Adrenal gland (tissue), 12 donors: ENCODE measurements around the gene HSPA13. TPM values are rescaled to one million over a fixed set of nuclear protein-coding genes. Genes with fewer than 3 reads are reported as not detected.
"Not testable (repeated sequence)": the region's sequence is repeated elsewhere in the genome, so short reads cannot be mapped to it uniquely, and the experiment has no call there.

Experiments
- DNase-seq, 7 donors: peaks; one replicate each; pipeline ENCODE4 v3.0.0-alpha.2; 2019 to 2020
- H3K27ac ChIP-seq, 5 donors: fragments of 200-600 bp; sonication (generic) in 4 of 5; 1 replicate in 3 of 5; 2 replicates in 2 of 5; pipeline versions ENCODE4 v1.5.1 to v1.8.0; 2016 to 2020; ENCODE audit warnings: mild to moderate bottlenecking in 1 of 5
- H3K27me3 ChIP-seq: fragments of 200-600 bp; 2 replicates; pipeline ENCODE4 v1.8.0; 2021
- H3K36me3 ChIP-seq, 2 donors: fragments of 200-600 bp; replicated peaks in 1 of 2; 1 replicate in 1 of 2; 2 replicates in 1 of 2; pipeline versions ENCODE4 v1.5.1 to v1.8.0; 2018 to 2022
- H3K4me1 ChIP-seq, 2 donors: fragments of 200-600 bp; replicated peaks in 1 of 2; 1 replicate in 1 of 2; 2 replicates in 1 of 2; pipeline versions ENCODE4 v1.5.1 to v1.8.0; 2018 to 2021
- H3K4me3 ChIP-seq, 4 donors: fragments of 200-600 bp; sonication (generic) in 3 of 4; one replicate each; pipeline ENCODE4 v1.5.1; 2016 to 2018
- H3K9me3 ChIP-seq, 3 donors: fragments of 200-600 bp; sonication (generic) in 1 of 3; replicated peaks in 1 of 3; 1 replicate in 2 of 3; 2 replicates in 1 of 3; pipeline versions ENCODE4 v1.5.1 to v1.8.0; 2016 to 2021
- POLR2A ChIP-seq, 2 donors: fragments of 450-650 bp; IDR thresholded peaks; one replicate each; pipeline ENCODE4 v1.6.1; 2017; ENCODE audit warnings: antibody characterized with exemption in 2 of 2, mild to moderate bottlenecking in 2 of 2, moderate library complexity in 1 of 2
- WGBS, 4 donors: extraction: QIAGEN DNeasy Blood & Tissue Kit in 2 of 4; methylation state at CpG; one replicate each; pipeline versions ENCODE4 v1.1.5 to v1.1.7; 2013 to 2017; 5-methylcytosine and 5-hydroxymethylcytosine counted together
- intact Hi-C, 2 donors: fragments of 100-400 bp; cut with DNase I; formaldehyde crosslinking; loops; one replicate each; pipeline versions ENCODE4 v1.14.1 to v1.15.0; 2022 to 2023
- polyA plus RNA-seq, 3 donors: library from polyadenylated mRNA; stranded (reverse); fragments of 200-250 nt in 2 of 3; fragments of 350-450 nt in 1 of 3; fragmentation: Illumina TruSeq in 1 of 3; extraction: RNeasy Lipid Tissue Mini Kit (QIAGEN cat#74804) in 1 of 3; gene quantifications; one replicate each; pipeline ENCODE4 v1.2.3, GENCODE V29; 2013 to 2014
- total RNA-seq, 9 donors: library from RNA; depleted of rRNA in 4 of 9; stranded (reverse); fragments of >200 nt in 4 of 9; fragments of 120-200 nt in 1 of 9; fragmentation: NEBNext Ultra II Directional in 1 of 9; extraction: Animal tissue kit (Norgen Biotek cat#: 25700) in 1 of 9; gene quantifications; one replicate each; pipeline versions ENCODE4 v1.1.0 to v1.2.4, GENCODE V29; 2013 to 2023
- TF ChIP-seq, protein P1 (sequence below), 6 experiments: fragments of 450-650 bp in 4 of 6; fragments of 200-600 bp in 2 of 6; sonication (generic) in 1 of 6; IDR thresholded peaks; 1 replicate in 5 of 6; 2 replicates in 1 of 6; pipeline versions ENCODE4 v1.5.1 to v1.8.0; 2016 to 2021; ENCODE audit warnings: antibody characterized with exemption in 6 of 6, mild to moderate bottlenecking in 2 of 6, moderate library complexity in 1 of 6
- donor health status: healthy with polysubstance abuse.
- donor health status: Bipolar disorder and iron deficiency.
- donor health status: DM: yes; HTN: yes; CAD: no.
- donor health status: DM: no; HTN: no; CAD: no.
- donor health status: DM: no; HTN: no; CAD: no.
- donor health status: DM: yes; HTN: yes; CAD: no.

HSPA13 gene
- total and polyA plus RNA-seq, 12 donors, result 4.3 to 75.4 (median 25.9) TPM

- Histone ChIP-seq H3K4me3 (no peak overlapping the region), H3K27me3 (no peaks in the 10 kb centered on the region), H3K9me3 (peaks cover 0 to 4% (median 0%) of the 10 kb centered on the region in 3 donors), H3K4me1 (no peaks in the 10 kb centered on the region), H3K27ac (no peak overlapping the region), H3K36me3 (no peaks in the 10 kb centered on the region)
- intact Hi-C loops, result no loop called here
- WGBS, 4 donors, result 56 to 79% (median 65%) methylated on average over 4 of the region's 4 CpGs
- peak in 1 of 7 donors; percentile 8 for DNase-seq
- TF ChIP-seq POLR2A (IDR thresholded peaks at IDR 0.05), result no peak
- TF ChIP-seq, protein P1, sequence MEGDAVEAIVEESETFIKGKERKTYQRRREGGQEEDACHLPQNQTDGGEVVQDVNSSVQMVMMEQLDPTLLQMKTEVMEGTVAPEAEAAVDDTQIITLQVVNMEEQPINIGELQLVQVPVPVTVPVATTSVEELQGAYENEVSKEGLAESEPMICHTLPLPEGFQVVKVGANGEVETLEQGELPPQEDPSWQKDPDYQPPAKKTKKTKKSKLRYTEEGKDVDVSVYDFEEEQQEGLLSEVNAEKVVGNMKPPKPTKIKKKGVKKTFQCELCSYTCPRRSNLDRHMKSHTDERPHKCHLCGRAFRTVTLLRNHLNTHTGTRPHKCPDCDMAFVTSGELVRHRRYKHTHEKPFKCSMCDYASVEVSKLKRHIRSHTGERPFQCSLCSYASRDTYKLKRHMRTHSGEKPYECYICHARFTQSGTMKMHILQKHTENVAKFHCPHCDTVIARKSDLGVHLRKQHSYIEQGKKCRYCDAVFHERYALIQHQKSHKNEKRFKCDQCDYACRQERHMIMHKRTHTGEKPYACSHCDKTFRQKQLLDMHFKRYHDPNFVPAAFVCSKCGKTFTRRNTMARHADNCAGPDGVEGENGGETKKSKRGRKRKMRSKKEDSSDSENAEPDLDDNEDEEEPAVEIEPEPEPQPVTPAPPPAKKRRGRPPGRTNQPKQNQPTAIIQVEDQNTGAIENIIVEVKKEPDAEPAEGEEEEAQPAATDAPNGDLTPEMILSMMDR (IDR thresholded peaks at IDR 0.05), result no peak
Measured at GRCh38 chr21:14356746-14357145, 26.2 kb downstream of the HSPA13 start.

DNA sequence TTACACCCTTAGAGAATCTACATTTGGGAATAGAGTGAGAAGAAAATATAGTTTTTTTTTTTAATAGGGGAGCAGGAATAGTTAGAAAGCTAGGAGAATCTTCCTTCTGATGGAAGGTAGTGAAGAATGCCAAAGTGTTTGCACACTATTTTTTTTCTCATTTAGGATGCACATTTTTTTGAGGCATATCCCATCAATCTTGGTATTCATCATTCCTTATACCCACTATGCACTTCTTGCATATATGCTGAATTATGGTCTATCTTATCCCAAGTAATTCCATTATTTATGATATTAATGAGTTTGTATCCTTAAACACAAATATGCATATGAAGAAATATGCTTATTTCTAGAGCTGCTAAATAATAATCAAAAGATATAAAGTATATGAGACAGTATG, 28.4 kb downstream of the HSPA13 start:
- H3K27me3 ChIP-seq, result no peaks in the 10 kb centered on the region
- no peak for DNase-seq
- no peaks in the 10 kb centered on the region for H3K4me1 ChIP-seq
- peaks cover 0 to 4% (median 0%) of the 10 kb centered on the region in 3 donors for H3K9me3 ChIP-seq
- H3K4me3 ChIP-seq, result no peak overlapping the region
- H3K36me3 ChIP-seq, result no peaks in the 10 kb centered on the region
- H3K27ac ChIP-seq, result no peak overlapping the region
- TF ChIP-seq, protein P1 (IDR thresholded peaks at IDR 0.05), result no peak
- no peak for TF ChIP-seq POLR2A (IDR thresholded peaks at IDR 0.05)
- intact Hi-C loops, result no loop called here

GRCh38 chr21:14353726-14354125, 29.2 kb downstream of the HSPA13 start:
- TF ChIP-seq POLR2A (IDR thresholded peaks at IDR 0.05), result no peak
- TF ChIP-seq, protein P1 (IDR thresholded peaks at IDR 0.05), result no peak
- Histone ChIP-seq H3K4me1 (no peaks in the 10 kb centered on the region), H3K27ac (no peak overlapping the region), H3K27me3 (no peaks in the 10 kb centered on the region), H3K9me3 (peaks cover 0 to 4% (median 0%) of the 10 kb centered on the region in 3 donors), H3K4me3 (no peak overlapping the region), H3K36me3 (no peaks in the 10 kb centered on the region)
- no peak for DNase-seq
- intact Hi-C loops, result no loop called here
- WGBS, 4 donors, result 7 to 79% (median 47%) methylated on average over 1 of the region's 1 CpG

DNA sequence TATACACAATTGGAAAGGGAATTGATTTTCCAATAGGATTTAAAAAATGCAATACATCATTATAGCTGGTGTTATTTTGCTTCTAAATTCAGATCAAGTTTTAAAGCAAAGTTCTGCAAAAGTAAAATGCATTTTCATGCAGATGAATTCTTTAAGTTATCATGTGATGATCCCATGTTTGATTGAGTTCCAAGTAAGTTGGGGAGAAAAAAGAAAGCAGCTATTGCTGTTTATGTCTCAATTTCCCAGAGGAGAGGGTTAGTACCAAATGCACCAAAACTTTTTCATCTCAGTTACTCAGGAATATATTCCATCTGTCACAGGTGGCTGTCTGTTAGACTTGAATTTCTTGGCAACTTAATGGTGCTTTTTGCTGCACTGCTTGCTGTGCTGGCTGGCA, 29.7 kb downstream of the HSPA13 start:
- Histone ChIP-seq H3K27ac (no peak overlapping the region), H3K4me1 (no peaks in the 10 kb centered on the region), H3K27me3 (no peaks in the 10 kb centered on the region), H3K4me3 (no peak overlapping the region), H3K9me3 (peaks cover 0 to 4% (median 0%) of the 10 kb centered on the region in 3 donors), H3K36me3 (no peaks in the 10 kb centered on the region)
- TF ChIP-seq, protein P1 (IDR thresholded peaks at IDR 0.05), result no peak
- TF ChIP-seq POLR2A (IDR thresholded peaks at IDR 0.05), result no peak
- intact Hi-C loops, result no loop called here
- no peak for DNase-seq

- H3K4me3 ChIP-seq, DNase-seq, H3K4me1 ChIP-seq, H3K27ac ChIP-seq, H3K9me3 ChIP-seq, H3K36me3 ChIP-seq, intact Hi-C loops, H3K27me3 ChIP-seq: not testable (repeated sequence)
- WGBS, 4 donors, result 60 to 72% (median 65%) methylated on average over 1 to 2 of the region's 2 CpGs
Measured at GRCh38 chr21:14327346-14327745, 55.6 kb downstream of the HSPA13 start.
